HG02870 (cell line): ENCODE measurements around the gene SYVN1.

Experiments
- ATAC-seq: cut with Tn5 transposase; IDR thresholded peaks from one replicate; pipeline ENCODE4 v1.9.1; 2021; ENCODE audit warnings: mild to moderate bottlenecking, moderate library complexity; ENCODE audit not compliant: unreplicated experiment

Gene SYVN1

DNA sequence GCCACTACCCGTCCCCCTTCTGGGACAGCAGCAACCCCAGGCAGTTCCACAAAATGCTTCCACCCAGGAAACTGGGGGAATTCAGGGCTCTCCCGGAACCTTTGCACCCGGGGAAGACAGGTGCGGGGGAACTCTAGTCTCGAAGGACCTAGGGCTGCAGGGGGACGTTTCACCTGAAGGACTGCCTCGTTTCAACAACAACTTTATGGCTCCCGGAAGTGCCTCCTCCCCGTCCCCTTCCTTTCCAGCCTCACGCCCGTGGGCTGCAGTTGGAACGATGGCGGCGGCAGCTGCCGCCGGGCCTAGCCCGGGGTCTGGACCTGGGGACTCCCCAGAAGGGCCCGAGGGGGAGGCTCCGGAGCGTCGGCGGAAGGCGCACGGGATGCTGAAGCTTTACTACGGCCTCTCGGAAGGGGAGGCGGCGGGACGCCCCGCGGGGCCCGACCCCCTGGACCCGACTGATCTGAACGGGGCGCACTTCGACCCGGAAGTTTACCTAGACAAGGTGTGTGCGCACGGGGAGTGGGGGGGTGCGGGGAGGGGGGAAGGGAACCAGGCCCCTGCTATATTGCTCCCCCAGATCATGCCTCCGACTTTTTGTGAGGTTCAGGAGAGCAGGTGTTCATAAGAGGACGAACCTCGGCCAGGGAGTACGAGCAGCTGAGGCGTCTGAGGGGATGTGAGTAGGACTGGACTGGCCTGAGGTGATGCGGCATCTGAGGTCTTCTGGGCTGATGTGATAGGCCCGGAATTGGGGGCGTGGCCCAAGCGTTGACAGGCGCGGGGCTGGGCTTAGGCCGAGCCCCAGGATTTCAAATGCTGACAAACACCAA is 38.1 kb downstream of the SYVN1 start, which contains the start of gene VPS51:
TSS of gene VPS51 (plus strand) at position 241 of the 833 bp plus-strand sequence. CDS start at position 278, 37 bp downstream.
- ATAC-seq = peak; percentile 74

DNA sequence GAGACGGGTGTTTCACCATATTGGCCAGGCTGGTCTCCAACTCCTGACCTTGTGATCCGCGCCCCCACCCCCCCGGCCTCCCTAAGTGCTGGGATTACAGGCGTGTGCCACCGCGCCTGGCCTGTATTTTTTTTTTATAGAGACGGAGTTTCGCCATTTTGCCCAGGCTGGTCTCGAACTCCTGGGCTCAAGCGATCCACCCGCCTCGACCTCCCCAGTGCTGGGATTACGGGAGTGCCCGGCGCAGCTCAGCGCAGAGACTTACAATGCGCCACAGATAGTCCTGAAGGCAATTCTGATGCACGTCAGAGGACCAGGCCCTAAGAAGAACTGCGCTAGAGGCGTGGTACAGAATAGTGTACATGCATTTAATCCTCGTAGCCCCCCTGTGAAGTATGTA is 38.9 kb downstream of the SYVN1 start:
- no peak for ATAC-seq

DNA sequence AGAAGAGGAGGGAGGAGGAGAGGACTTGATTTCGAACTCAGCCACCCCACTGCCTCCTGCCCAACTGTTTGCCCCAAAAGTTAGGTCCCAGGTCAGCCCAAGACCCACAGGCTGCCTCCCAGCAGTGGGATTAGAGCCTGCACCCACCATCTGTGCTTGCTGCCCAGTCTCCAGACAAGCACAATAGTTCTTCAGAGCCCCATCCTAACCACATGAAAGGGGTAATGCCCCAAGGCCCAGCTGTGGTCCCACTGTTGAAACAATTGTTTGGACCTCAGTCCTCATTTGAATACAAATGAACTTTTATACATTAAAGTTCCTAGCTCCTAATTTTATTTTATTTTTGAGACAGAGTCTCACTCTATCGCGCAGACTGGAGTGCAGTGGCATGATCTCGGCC is 43.7 kb downstream of the SYVN1 start:
- no peak for ATAC-seq

DNA sequence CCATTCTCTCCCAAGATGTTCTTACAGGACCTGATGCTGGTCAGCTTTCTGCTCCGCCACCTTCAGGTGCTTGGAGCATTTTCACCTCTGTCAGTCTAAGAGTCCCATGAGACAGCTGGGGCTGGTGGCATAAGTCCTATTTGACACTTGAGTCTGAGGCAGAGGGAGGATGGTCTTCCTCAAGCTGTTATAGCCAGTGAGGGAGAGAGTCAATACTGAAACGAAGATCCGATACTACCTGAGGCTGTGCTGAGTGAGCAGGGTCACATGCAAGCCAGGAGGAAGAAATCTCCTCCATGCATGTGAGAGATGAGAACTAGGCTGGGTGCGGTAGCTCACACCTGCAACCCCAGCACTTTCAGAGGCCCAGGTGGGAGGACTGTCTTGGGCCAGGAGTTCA is 44.7 kb downstream of the SYVN1 start:
- ATAC-seq = no peak

DNA sequence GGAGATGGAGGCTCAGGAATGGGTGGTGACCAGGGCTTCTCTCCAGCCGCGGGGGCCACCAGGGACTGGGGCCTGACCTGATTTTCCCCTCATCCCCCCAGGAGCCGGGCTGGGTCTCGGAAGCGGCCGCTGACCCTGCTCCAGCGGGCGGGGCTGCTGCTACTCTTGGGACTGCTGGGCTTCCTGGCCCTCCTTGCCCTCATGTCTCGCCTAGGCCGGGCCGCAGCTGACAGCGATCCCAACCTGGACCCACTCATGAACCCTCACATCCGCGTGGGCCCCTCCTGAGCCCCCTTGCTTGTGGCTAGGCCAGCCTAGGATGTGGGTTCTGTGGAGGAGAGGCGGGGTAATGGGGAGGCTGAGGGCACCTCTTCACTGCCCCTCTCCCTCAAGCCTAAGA is 46.5 kb downstream of the SYVN1 start:
- no peak for ATAC-seq

DNA sequence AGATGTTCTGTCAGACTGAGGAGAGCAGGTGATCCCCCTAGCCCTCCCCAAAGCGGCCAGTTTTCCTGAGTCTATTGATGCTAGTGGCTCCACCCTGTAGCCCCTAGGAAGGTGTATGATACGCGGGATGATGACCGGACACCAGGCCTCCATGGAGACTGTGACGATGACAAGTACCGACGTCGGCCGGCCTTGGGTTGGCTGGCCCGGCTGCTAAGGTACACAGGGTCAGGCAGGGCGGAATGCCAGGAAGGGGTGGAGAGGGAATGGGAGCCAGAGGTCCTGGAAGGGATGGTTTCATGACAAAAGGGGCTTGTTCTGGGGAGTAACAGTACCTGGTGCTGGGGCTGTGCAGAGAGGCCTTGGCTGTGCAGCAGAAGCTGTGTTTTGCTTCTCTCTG is 47.1 kb downstream of the SYVN1 start:
- ATAC-seq = no peak

DNA sequence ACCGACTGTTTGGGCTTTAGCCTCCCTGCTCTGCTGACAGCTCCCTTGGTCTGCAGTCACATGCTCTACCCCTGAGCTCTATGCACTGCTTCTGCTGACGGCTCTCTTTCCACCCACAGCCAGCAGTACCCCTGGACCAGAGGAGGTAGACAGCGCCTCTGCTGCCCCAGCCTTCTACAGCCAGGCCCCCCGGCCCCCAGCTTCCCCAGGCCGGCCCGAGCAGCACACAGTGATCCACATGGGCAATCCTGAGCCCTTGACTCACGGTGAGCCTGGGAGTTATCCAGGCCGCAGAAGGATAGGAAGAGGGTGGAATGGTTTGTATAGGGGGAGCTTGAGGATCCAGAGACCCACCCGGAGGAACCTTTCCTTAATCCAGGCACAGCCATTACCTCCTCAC is 47.5 kb downstream of the SYVN1 start:
- ATAC-seq = no peak

DNA sequence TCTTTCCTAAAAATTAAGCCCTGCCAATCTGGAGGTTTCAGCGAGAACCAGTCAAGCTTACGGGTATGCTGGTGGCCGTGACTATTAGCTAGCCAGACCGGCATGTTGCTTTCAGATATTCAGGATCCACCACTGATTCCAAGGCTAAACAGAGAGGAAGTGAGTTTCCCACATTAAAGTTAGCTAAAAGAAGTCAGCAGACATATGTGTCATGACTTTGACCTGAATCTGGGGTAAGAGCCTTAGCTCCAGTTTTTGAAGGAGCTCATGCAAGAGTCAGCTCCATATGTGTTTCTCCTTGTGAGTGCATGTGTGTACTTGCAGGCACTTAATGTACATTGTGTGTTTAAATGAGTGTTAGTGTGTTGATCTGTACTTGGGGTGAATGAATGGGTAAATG is 48.9 kb downstream of the SYVN1 start:
- no peak for ATAC-seq

DNA sequence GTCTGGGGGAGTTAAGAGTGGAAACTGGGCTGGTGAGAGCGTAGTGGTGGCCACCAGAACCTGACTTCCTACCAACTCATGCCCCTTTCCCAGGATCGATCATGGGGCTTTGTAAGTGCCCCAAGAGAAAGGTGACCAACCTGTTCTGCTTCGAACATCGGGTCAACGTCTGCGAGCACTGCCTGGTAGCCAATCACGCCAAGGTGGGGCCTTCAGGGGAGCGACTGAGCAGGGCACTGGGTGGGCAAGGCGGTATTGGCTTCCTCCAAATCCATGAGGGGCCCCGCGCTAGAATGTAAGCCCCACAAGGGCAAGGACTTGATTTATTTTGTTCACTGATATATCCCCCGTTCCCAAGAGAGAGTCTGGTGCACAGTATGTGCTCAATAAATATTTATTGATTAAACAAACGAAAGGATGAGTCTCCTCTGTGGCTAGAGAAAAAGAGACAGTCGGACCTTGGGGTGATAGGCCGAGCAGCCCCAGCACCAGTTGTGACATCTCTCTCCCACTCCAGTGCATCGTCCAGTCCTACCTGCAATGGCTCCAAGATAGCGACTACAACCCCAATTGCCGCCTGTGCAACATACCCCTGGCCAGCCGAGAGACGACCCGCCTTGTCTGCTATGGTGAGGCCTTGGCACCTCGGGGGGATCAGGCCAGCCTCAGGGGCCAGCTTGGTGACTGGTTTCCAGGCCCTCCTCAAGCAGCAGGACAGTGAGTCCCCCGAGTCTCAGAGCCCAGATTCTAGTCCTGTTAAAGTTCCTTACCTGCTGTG is 49.5 kb downstream of the SYVN1 start:
- ATAC-seq = no peak

DNA sequence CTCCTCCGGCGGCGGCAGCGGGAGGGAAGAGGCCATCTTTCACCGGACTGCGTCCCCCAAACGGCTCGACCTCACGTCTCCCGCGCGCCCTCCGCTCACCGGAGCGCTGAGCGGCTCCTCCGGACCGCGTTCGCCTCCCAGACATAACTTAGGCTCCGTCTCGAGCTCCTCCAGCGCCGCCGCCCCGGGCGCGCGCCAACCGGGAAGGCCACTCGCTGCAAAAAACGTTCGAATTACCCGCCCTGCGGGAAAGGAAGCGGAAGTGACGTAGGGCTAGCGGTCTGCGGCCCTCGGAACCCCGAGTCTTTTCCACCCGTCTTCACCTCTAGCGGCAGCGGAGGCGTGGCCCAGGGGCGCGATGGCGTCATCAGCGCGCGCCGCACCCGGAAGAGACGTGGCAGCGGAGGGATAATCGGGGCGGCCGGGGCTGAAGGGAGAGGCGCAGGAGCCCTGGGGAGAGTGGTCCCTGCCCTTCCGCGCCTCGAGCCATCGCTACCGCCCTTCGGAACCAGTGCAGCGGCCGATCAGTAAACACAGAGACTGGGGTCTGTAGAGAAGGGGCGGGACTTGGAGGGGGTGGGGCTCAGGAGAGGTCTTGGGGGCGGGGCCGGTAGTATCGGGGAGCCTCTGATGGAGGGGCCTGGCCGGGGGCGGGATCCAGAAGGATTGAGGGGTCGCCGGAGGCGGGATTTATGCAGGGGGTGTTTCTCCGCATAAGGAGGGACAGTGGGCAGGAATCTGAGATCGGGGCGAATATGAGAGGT is 50.3 kb downstream of the SYVN1 start, which contains the start of the genes CDCA5 and ZFPL1:
TSS of gene CDCA5 (minus strand) at position 207 of the 764 bp plus-strand sequence. CDS start at position 145, 62 bp downstream.
TSS of gene ZFPL1 (plus strand) at position 389 of the 764 bp plus-strand sequence. CDS start 477 bp downstream, outside the sequence.
- peak; percentile 78 for ATAC-seq

DNA sequence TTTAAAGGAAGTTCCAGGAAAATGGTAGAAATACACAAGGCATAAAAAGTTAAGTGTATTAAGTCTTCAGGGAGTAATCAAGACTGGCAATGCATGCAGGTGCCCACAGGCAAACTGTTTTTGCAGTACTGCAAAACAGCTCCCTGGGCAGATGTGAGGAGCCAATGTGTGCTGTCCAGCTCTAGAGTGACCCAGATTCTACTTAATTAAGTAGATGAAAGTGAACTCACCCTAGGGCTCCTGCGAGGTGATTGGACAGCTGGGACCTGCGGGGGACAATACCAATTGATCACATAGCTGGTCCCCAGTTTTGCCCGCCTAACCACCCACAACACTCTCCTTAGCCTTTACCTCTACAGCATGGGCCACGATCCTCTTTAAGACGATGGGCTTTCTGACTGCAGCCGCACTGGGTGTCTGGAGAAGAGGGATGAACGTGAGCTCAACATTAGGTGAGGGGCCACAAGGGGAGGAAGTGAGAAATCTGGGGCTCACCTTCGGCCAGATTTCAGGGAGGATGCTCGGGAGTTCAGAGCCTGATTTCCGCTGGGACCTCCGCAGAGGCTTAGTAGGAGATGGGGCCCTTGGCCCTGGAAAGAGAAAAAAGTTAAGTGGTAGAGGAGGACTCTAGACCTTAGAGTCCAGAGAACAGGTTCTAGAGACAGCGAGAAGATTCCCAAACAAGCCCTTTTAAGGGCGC is 51.0 kb downstream of the SYVN1 start:
- ATAC-seq = no peak

DNA sequence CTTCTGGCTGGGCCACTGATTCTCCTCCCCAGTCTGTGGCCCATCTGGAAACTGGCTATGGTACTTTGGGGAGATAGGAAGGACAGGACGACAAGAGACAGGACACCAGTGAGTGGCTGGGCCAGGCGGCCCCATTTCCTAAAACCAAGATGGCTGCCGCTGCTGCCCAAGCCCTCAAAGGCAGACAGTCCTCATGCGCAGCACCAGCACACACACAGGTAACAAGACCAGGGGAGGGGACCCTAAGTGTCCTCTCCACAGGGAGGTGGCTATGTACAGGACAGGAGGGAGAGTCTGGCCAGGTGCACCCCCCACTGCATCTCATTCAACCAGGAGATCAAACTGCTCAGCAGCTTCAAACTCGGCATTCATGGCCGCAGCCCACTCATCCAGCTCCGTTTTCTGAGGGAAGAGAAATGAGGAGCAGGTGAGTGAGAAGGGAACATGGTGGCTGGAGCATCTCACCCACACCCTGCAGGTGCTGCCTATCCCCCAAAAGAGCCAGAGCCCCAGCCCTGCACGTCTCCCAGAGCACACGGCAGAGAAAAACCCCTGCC is 55.5 kb downstream of the SYVN1 start:
- ATAC-seq = no peak

DNA sequence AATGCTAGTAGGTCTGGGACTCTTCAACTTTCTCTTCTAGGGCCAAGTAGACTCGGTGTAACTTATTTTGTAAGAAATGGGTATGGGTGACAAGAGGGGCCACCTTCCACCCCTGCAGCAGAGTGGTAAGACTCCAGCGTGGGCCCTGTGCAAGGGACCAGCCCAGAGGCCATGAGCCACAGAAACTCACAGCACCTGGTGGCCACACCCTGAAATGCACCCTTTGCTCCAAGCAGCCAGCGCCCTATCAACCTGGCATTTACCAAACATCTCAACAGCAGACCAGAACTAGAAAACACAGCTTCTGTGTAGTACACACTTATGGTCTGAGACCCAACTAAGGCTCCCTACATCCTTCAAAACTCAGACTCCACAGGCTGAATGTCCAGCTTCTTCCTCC is 56.2 kb downstream of the SYVN1 start:
- ATAC-seq = no peak

DNA sequence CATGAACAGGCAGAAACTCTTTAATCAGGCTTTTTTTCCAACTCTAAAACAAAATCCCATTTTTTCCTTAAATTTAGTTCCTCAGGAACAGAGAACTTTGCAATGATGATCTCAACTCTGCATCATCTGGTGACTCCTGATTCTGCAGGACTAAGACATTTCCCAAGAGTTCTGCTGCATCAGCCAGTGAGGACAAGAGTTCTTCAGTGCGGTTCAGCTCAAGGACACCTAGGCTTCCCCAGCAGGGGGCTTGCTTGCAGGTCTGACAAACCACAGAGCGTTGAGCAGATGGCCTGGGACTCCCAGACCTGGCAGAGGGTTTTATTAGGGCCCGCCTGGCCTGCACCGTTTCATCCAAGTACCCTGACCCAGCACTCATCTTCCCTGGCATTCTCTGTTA is 56.9 kb downstream of the SYVN1 start:
- no peak for ATAC-seq
